ENCODE data around the gene MCTP1.

GRCh38 chr5:94777056-94777880 is 507.6 kb downstream of the MCTP1 start:
- TF ChIP-seq RCOR1 (conservative IDR thresholded peaks at IDR 0.05; ENCODE audit: low read depth, low read length) (no peak), ATF7 (IDR thresholded peaks at IDR 0.05; ENCODE audit: low read depth) (no peak), POLR2A (IDR thresholded peaks at IDR 0.05; ENCODE audit: low read depth, low read length) (no peak), TAF1 (IDR thresholded peaks at IDR 0.05; ENCODE audit: borderline replicate concordance, low read depth, low read length) (no peak), NBN (IDR thresholded peaks at IDR 0.05) (no peak), MAX (IDR thresholded peaks at IDR 0.05; ENCODE audit: low read depth, low read length) (no peak), YBX1 (IDR thresholded peaks at IDR 0.05) (no peak), BMI1 (IDR thresholded peaks at IDR 0.05; ENCODE audit: borderline replicate concordance) (no peak), STAT1 (conservative IDR thresholded peaks at IDR 0.05) (no peak), NFIC (IDR thresholded peaks at IDR 0.05; ENCODE audit: low read depth, low read length) (no peak), LARP7 (IDR thresholded peaks at IDR 0.05) (no peak)
- TF ChIP-seq, protein P1, sequence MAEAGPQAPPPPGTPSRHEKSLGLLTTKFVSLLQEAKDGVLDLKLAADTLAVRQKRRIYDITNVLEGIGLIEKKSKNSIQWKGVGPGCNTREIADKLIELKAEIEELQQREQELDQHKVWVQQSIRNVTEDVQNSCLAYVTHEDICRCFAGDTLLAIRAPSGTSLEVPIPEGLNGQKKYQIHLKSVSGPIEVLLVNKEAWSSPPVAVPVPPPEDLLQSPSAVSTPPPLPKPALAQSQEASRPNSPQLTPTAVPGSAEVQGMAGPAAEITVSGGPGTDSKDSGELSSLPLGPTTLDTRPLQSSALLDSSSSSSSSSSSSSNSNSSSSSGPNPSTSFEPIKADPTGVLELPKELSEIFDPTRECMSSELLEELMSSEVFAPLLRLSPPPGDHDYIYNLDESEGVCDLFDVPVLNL (IDR thresholded peaks at IDR 0.05; ENCODE audit: low read depth, low read length), result no peak
- TF ChIP-seq, protein P2, sequence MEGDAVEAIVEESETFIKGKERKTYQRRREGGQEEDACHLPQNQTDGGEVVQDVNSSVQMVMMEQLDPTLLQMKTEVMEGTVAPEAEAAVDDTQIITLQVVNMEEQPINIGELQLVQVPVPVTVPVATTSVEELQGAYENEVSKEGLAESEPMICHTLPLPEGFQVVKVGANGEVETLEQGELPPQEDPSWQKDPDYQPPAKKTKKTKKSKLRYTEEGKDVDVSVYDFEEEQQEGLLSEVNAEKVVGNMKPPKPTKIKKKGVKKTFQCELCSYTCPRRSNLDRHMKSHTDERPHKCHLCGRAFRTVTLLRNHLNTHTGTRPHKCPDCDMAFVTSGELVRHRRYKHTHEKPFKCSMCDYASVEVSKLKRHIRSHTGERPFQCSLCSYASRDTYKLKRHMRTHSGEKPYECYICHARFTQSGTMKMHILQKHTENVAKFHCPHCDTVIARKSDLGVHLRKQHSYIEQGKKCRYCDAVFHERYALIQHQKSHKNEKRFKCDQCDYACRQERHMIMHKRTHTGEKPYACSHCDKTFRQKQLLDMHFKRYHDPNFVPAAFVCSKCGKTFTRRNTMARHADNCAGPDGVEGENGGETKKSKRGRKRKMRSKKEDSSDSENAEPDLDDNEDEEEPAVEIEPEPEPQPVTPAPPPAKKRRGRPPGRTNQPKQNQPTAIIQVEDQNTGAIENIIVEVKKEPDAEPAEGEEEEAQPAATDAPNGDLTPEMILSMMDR (IDR thresholded peaks at IDR 0.05 in 2 of 3, conservative IDR thresholded peaks at IDR 0.05 in 1 of 3; ENCODE audit: control insufficient read depth in 2 of 3, extremely low read depth in 1 of 3, insufficient read depth in 1 of 3, low read depth in 3 of 3, low read length in 3 of 3), result no peak

Measured in GM12878 (cell line).